Astrocyte (in vitro differentiated cells and primary cell): ENCODE data around the gene CPLX3. TPM values are rescaled to one million over a fixed set of nuclear protein-coding genes. Genes with fewer than 3 reads are reported as not detected.
"Not testable (repeated sequence)": the region's sequence is repeated elsewhere in the genome, so short reads cannot be mapped to it uniquely, and the experiment has no call there.

Experiments used
- DNase-seq: peaks from one replicate; pipeline ENCODE4 v3.0.0-alpha.2; 2010; ENCODE audit warnings: low read depth
- FAIRE-seq: peaks from 2 replicates; lab custom pipeline; 2011; peaks lifted over from hg19 to GRCh38; lab: Jason Lieb, UNC
- H2AFZ ChIP-seq: 2 replicates; pipeline ENCODE4 v1.6.0; 2012; ENCODE audit warnings: low read depth, low read length, inconsistent platforms
- H3K27ac ChIP-seq: 2 replicates; pipeline ENCODE4 v1.5.1; 2011; ENCODE audit warnings: low read depth, low read length, inconsistent platforms
- H3K27me3 ChIP-seq: 2 replicates; pipeline ENCODE4 v1.6.0; 2011; ENCODE audit warnings: low read length, inconsistent platforms; ENCODE audit not compliant: insufficient read depth
- H3K36me3 ChIP-seq: 2 replicates; pipeline ENCODE4 v1.5.1; 2011; ENCODE audit warnings: low read length, inconsistent platforms; ENCODE audit not compliant: insufficient read depth
- H3K4me1 ChIP-seq: 2 replicates; pipeline ENCODE4 v1.5.1; 2011; ENCODE audit warnings: low read length, inconsistent platforms; ENCODE audit not compliant: insufficient read depth
- H3K4me2 ChIP-seq: 2 replicates; pipeline ENCODE4 v1.6.0; 2012; ENCODE audit warnings: low read length, inconsistent platforms
- H3K4me3 ChIP-seq: 2 replicates; pipeline ENCODE4 v1.5.1; 2011; ENCODE audit warnings: low read depth, mild to moderate bottlenecking, low read length, inconsistent platforms; ENCODE audit not compliant: insufficient read depth
- H3K79me2 ChIP-seq: 2 replicates; pipeline ENCODE4 v1.6.0; 2012; ENCODE audit warnings: mild to moderate bottlenecking, low read length, inconsistent platforms; ENCODE audit not compliant: insufficient read depth
- H3K9ac ChIP-seq: 2 replicates; pipeline ENCODE4 v1.6.0; 2012; ENCODE audit warnings: mild to moderate bottlenecking, low read length, inconsistent platforms
- H3K9me3 ChIP-seq: 2 replicates; pipeline ENCODE4 v1.5.1; 2012; ENCODE audit warnings: low read depth, mild to moderate bottlenecking, low read length, inconsistent platforms; ENCODE audit not compliant: insufficient read depth
- H4K20me1 ChIP-seq: 2 replicates; pipeline ENCODE4 v1.6.0; 2012; ENCODE audit warnings: low read length, inconsistent platforms; ENCODE audit not compliant: insufficient read depth
- H3K27ac Mint-ChIP-seq: one replicate; pipeline ENCODE4 v1.8.0; 2021; ENCODE audit warnings: mild to moderate bottlenecking, mixed read lengths; ENCODE audit not compliant: unreplicated experiment
- H3K27me3 Mint-ChIP-seq: one replicate; pipeline ENCODE4 v1.8.0; 2021; ENCODE audit warnings: low read depth, mixed read lengths; ENCODE audit not compliant: unreplicated experiment
- H3K36me3 Mint-ChIP-seq: one replicate; pipeline ENCODE4 v1.8.0; 2021; ENCODE audit warnings: low read depth, mixed read lengths; ENCODE audit not compliant: unreplicated experiment
- H3K4me1 Mint-ChIP-seq: one replicate; pipeline ENCODE4 v1.8.0; 2021; ENCODE audit warnings: low read depth, mixed read lengths; ENCODE audit not compliant: unreplicated experiment
- H3K4me3 Mint-ChIP-seq: one replicate; pipeline ENCODE4 v1.8.0; 2021; ENCODE audit warnings: mild to moderate bottlenecking, moderate library complexity, mixed read lengths; ENCODE audit not compliant: unreplicated experiment
- H3K9me3 Mint-ChIP-seq: one replicate; pipeline ENCODE4 v1.8.0; 2021; ENCODE audit warnings: mild to moderate bottlenecking, mixed read lengths; ENCODE audit not compliant: unreplicated experiment
- EZH2 ChIP-seq: IDR thresholded peaks from 2 replicates; pipeline ENCODE4 v1.6.1; 2012; ENCODE audit warnings: mild to moderate bottlenecking, low read length, inconsistent platforms; ENCODE audit not compliant: insufficient read depth
- total RNA-seq: library from RNA; stranded (reverse); gene quantifications from 2 replicates; pipeline ENCODE4 v1.2.1, GENCODE V29; 2021
- TF ChIP-seq, protein P1 (sequence below): IDR thresholded peaks from 2 replicates; pipeline ENCODE4 v1.5.1; 2011; ENCODE audit warnings: low read depth, mild to moderate bottlenecking, inconsistent platforms, low read length, moderate library complexity; ENCODE audit not compliant: insufficient read depth

Gene CPLX3
- total RNA-seq, 1 donor from 2014 or later: not detected

DNA sequence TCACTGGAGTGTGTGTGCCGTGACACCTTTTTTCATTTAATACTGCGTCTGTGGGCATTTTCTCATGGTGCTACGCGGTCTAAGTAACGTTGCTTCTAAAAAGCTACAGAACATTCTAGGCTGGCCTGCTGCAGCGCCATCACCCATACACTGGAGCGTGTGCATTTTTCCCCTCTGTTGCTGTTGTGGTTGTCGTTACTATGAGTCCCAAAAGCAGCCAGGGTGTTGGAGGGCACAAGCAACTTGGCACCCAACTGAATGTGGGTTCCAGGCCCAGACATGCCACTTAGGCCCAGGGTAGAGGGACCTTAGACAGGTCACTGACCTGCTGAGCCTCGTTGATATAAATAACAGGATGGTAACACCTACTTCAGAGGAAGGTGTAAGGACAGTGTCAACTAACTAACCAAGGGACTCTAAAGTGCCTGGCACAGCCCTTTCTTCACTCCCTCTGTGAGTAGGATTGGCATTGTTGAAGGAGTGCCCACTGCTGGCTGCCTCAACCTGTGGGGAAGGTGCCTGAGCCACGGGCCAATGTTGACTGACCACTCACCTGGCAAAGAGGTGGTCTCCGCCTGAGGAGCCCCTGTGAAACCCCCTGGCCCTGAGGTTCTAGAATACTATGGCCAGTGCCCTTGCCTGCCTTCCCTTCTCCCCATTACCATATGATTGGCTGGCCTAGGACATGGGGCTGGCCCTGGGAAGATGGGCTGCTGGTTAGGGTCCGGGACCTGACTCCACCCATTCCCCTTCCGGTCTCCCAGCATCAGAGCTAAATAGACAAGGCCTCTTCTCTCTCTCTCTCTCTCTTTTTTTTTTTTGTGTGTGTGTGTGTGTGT lies 41.0 kb upstream of the CPLX3 start:
- no peak overlapping the region for H3K4me3 ChIP-seq
- H3K9me3 ChIP-seq: no peaks in the 10 kb centered on the region
- no peak for FAIRE-seq
- DNase-seq: no peak
- no peak overlapping the region for H3K4me2 ChIP-seq
- H3K79me2 ChIP-seq: peaks cover 80% of the 10 kb centered on the region
- no peak overlapping the region for H3K27ac ChIP-seq
- H3K27ac Mint-ChIP-seq: no peak overlapping the region
- no peaks in the 10 kb centered on the region for H3K27me3 ChIP-seq
- TF ChIP-seq, protein P1, sequence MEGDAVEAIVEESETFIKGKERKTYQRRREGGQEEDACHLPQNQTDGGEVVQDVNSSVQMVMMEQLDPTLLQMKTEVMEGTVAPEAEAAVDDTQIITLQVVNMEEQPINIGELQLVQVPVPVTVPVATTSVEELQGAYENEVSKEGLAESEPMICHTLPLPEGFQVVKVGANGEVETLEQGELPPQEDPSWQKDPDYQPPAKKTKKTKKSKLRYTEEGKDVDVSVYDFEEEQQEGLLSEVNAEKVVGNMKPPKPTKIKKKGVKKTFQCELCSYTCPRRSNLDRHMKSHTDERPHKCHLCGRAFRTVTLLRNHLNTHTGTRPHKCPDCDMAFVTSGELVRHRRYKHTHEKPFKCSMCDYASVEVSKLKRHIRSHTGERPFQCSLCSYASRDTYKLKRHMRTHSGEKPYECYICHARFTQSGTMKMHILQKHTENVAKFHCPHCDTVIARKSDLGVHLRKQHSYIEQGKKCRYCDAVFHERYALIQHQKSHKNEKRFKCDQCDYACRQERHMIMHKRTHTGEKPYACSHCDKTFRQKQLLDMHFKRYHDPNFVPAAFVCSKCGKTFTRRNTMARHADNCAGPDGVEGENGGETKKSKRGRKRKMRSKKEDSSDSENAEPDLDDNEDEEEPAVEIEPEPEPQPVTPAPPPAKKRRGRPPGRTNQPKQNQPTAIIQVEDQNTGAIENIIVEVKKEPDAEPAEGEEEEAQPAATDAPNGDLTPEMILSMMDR: no peak
- no peak for TF ChIP-seq EZH2
- H3K36me3 ChIP-seq: no peaks in the 10 kb centered on the region
- H3K4me3 Mint-ChIP-seq: no peak overlapping the region
- H3K27me3 Mint-ChIP-seq: peaks cover 3% of the 10 kb centered on the region
- peaks cover 34% of the 10 kb centered on the region for H3K4me1 Mint-ChIP-seq
- H3K36me3 Mint-ChIP-seq: peaks cover 3% of the 10 kb centered on the region
- no peaks in the 10 kb centered on the region for H3K9me3 Mint-ChIP-seq
- peaks cover 63% of the 10 kb centered on the region for H3K4me1 ChIP-seq
- H2AFZ ChIP-seq: no peak overlapping the region
- peaks cover 78% of the 10 kb centered on the region for H4K20me1 ChIP-seq
- H3K9ac ChIP-seq: no peak overlapping the region

DNA sequence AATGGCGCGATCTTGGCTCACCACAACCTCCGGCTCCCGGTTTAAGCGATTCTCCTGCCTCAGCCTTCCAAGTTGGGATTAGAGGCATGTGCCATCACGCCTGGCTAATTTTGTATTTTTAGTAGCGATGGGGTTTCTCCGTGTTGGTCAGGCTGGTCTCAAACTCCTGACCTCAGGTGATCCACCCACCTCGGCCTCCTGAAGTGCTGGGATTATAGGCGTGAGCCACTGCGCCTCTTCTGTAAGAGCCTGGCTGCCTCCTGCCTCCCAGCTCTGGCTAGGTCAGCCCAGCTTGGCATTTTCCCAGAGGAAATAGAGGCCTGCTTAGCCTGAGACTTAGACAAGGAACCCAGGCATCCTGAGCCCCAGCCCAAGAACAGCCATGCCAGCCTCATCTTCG lies 40.3 kb upstream of the CPLX3 start:
- not testable (repeated sequence) for H3K27ac Mint-ChIP-seq, H3K4me3 ChIP-seq, H3K27me3 ChIP-seq, H3K36me3 Mint-ChIP-seq, H3K36me3 ChIP-seq, DNase-seq, FAIRE-seq, H3K4me3 Mint-ChIP-seq, H3K9me3 Mint-ChIP-seq, H2AFZ ChIP-seq, H3K27ac ChIP-seq, H3K4me2 ChIP-seq, H3K9me3 ChIP-seq, H3K27me3 Mint-ChIP-seq, H3K9ac ChIP-seq
- Histone ChIP-seq H3K79me2 (peaks cover 83% of the 10 kb centered on the region), H3K4me1 (peaks cover 63% of the 10 kb centered on the region), H4K20me1 (peaks cover 81% of the 10 kb centered on the region)
- peaks cover 33% of the 10 kb centered on the region for H3K4me1 Mint-ChIP-seq

DNA sequence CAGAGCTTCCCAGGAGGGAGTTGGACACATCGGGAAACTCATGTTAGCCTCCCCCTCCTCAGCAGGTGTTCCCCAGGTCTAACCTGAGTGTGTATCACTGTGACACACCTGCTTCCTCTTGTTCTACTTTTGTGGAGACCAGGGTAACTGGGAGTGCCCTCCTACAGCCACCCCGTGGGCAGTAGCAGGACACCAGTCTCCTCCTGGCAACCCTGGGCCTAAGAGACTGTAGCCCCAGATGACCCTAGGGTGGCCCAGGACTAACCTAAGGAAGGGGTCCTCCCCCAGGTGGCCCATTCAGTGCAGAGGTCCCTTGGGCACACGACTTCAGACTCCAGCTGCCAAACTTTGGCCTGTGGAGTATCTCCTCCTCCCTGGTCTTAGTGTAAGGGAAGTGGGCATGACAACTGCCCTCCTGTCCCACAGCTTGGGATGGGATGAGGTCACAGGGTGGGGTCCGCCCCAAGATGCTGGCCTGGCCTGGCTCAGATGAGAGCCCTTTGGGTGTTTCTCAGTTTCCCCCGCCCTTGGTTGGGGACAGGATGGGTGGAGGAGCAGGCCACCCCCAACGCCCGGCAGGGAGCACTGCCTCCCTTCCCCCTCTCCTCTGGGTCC lies 39.8 kb upstream of the CPLX3 start:
- no peaks in the 10 kb centered on the region for H3K27me3 ChIP-seq
- H3K9ac ChIP-seq: no peak overlapping the region
- H4K20me1 ChIP-seq: peaks cover 87% of the 10 kb centered on the region
- H3K27ac ChIP-seq: no peak overlapping the region
- no peak overlapping the region for H3K27ac Mint-ChIP-seq
- TF ChIP-seq, protein P1: no peak
- TF ChIP-seq EZH2: no peak
- H3K36me3 Mint-ChIP-seq: peaks cover 3% of the 10 kb centered on the region
- H3K79me2 ChIP-seq: peaks cover 88% of the 10 kb centered on the region
- H3K9me3 Mint-ChIP-seq: no peaks in the 10 kb centered on the region
- H3K4me3 Mint-ChIP-seq: no peak overlapping the region
- H3K4me2 ChIP-seq: peak overlapping the region; percentile 69
- DNase-seq: no peak
- H3K4me1 Mint-ChIP-seq: peaks cover 34% of the 10 kb centered on the region
- no peaks in the 10 kb centered on the region for H3K9me3 ChIP-seq
- no peak overlapping the region for H3K4me3 ChIP-seq
- H3K27me3 Mint-ChIP-seq: no peaks in the 10 kb centered on the region
- H2AFZ ChIP-seq: no peak overlapping the region
- peaks cover 63% of the 10 kb centered on the region for H3K4me1 ChIP-seq
- no peak for FAIRE-seq
- H3K36me3 ChIP-seq: no peaks in the 10 kb centered on the region
